Measurements from ENCODE around the gene SPINT3.

DNA sequence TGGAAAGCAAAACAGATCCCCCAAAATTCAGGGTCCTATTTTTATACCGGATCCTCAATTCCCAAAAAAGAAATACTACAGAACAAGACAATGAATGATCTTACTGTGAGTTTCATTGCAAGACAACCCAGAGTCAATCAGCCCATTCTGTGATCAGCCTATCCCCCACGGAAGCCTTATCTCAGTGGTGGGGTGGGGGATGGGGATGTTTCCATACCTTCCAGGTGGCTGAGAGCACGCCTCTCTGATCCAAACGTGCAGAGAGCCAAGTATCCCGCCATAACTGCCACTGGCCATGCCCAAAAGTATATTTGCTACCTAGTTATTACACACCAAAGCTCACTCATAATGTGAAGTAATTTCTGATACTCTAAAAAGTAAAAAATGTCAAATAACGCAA lies 30.7 kb downstream of the SPINT3 start:
- TF ChIP-seq, protein P1, sequence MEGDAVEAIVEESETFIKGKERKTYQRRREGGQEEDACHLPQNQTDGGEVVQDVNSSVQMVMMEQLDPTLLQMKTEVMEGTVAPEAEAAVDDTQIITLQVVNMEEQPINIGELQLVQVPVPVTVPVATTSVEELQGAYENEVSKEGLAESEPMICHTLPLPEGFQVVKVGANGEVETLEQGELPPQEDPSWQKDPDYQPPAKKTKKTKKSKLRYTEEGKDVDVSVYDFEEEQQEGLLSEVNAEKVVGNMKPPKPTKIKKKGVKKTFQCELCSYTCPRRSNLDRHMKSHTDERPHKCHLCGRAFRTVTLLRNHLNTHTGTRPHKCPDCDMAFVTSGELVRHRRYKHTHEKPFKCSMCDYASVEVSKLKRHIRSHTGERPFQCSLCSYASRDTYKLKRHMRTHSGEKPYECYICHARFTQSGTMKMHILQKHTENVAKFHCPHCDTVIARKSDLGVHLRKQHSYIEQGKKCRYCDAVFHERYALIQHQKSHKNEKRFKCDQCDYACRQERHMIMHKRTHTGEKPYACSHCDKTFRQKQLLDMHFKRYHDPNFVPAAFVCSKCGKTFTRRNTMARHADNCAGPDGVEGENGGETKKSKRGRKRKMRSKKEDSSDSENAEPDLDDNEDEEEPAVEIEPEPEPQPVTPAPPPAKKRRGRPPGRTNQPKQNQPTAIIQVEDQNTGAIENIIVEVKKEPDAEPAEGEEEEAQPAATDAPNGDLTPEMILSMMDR (IDR thresholded peaks at IDR 0.05; ENCODE audit: low read depth, low read length, poor library complexity, severe bottlenecking) = no peak
- no peak for TF ChIP-seq EZH2phosphoT487 (IDR thresholded peaks at IDR 0.05; ENCODE audit: borderline replicate concordance, low read length)

All from DOHH2 (cell line).